ENCODE data around the gene WASHC3. TPM values are rescaled to one million over a fixed set of nuclear protein-coding genes. Genes with fewer than 3 reads are reported as not detected.

Gene WASHC3
- total RNA-seq, 1 donor: 113 TPM

- no peaks in the 10 kb centered on the region for H3K4me1 ChIP-seq (ENCODE audit: insufficient read depth, low read length)
- no peaks in the 10 kb centered on the region for H4K20me1 ChIP-seq (ENCODE audit: insufficient read depth, low read length)
- H3K27me3 ChIP-seq (ENCODE audit: insufficient read depth, low read length): no peaks in the 10 kb centered on the region
- no peak overlapping the region for H3K4me2 ChIP-seq (ENCODE audit: insufficient read depth, low read length)
- no peaks in the 10 kb centered on the region for H3K79me2 ChIP-seq (ENCODE audit: insufficient read depth, low read length)
- no peaks in the 10 kb centered on the region for H3K9me3 ChIP-seq (ENCODE audit: low read depth, low read length)
- DNase-seq (ENCODE audit: insufficient read length, low spot score, missing footprints): no peak
- H2AFZ ChIP-seq (ENCODE audit: low read length): no peak overlapping the region
- TF ChIP-seq CTCF (IDR thresholded peaks at IDR 0.05; ENCODE audit: extremely low read depth, low read depth, low read length): no peak
- H3K4me3 ChIP-seq (ENCODE audit: insufficient read depth, low read length): no peak overlapping the region
- no peak overlapping the region for H3K27ac ChIP-seq (ENCODE audit: low read depth, low read length)
- no peaks in the 10 kb centered on the region for H3K36me3 ChIP-seq (ENCODE audit: insufficient read depth, low read length)
These were observed 56.5 kb downstream of the WASHC3 start for GRCh38 chr12:102005256-102005655.

- Histone ChIP-seq H3K4me3 (ENCODE audit: insufficient read depth, low read length) (no peak overlapping the region), H3K9me3 (ENCODE audit: low read depth, low read length) (no peaks in the 10 kb centered on the region), H3K4me2 (ENCODE audit: insufficient read depth, low read length) (no peak overlapping the region), H3K79me2 (ENCODE audit: insufficient read depth, low read length) (no peaks in the 10 kb centered on the region), H3K4me1 (ENCODE audit: insufficient read depth, low read length) (no peaks in the 10 kb centered on the region), H3K36me3 (ENCODE audit: insufficient read depth, low read length) (no peaks in the 10 kb centered on the region), H2AFZ (ENCODE audit: low read length) (no peak overlapping the region), H3K27ac (ENCODE audit: low read depth, low read length) (no peak overlapping the region), H3K27me3 (ENCODE audit: insufficient read depth, low read length) (no peaks in the 10 kb centered on the region), H4K20me1 (ENCODE audit: insufficient read depth, low read length) (no peaks in the 10 kb centered on the region)
- DNase-seq (ENCODE audit: insufficient read length, low spot score, missing footprints): no peak
- no peak for TF ChIP-seq CTCF (IDR thresholded peaks at IDR 0.05; ENCODE audit: extremely low read depth, low read depth, low read length)
These were observed 64.7 kb downstream of the WASHC3 start for GRCh38 chr12:101997102-101997501.

- H3K27me3 ChIP-seq (ENCODE audit: insufficient read depth, low read length): no peaks in the 10 kb centered on the region
- H3K27ac ChIP-seq (ENCODE audit: low read depth, low read length): no peak overlapping the region
- no peaks in the 10 kb centered on the region for H3K36me3 ChIP-seq (ENCODE audit: insufficient read depth, low read length)
- DNase-seq (ENCODE audit: insufficient read length, low spot score, missing footprints): peak; percentile 17
- TF ChIP-seq CTCF (IDR thresholded peaks at IDR 0.05; ENCODE audit: extremely low read depth, low read depth, low read length): no peak
- H3K4me2 ChIP-seq (ENCODE audit: insufficient read depth, low read length): no peak overlapping the region
- no peak overlapping the region for H2AFZ ChIP-seq (ENCODE audit: low read length)
- H3K9me3 ChIP-seq (ENCODE audit: low read depth, low read length): no peaks in the 10 kb centered on the region
- no peaks in the 10 kb centered on the region for H4K20me1 ChIP-seq (ENCODE audit: insufficient read depth, low read length)
- no peaks in the 10 kb centered on the region for H3K79me2 ChIP-seq (ENCODE audit: insufficient read depth, low read length)
- no peaks in the 10 kb centered on the region for H3K4me1 ChIP-seq (ENCODE audit: insufficient read depth, low read length)
- H3K4me3 ChIP-seq (ENCODE audit: insufficient read depth, low read length): no peak overlapping the region
These were observed 66.1 kb downstream of the WASHC3 start for GRCh38 chr12:101995684-101996083.

- Histone ChIP-seq H2AFZ (ENCODE audit: low read length) (no peak overlapping the region), H3K4me2 (ENCODE audit: insufficient read depth, low read length) (no peak overlapping the region)
- no peak for DNase-seq (ENCODE audit: insufficient read length, low spot score, missing footprints)
These were observed 69.7 kb downstream of the WASHC3 start for GRCh38 chr12:101992091-101992490.

More at GRCh38 chr12:101992091-101992490, 69.7 kb downstream of the WASHC3 start:
- no peaks in the 10 kb centered on the region for H4K20me1 ChIP-seq (ENCODE audit: insufficient read depth, low read length)
- H3K79me2 ChIP-seq (ENCODE audit: insufficient read depth, low read length): no peaks in the 10 kb centered on the region
- no peaks in the 10 kb centered on the region for H3K9me3 ChIP-seq (ENCODE audit: low read depth, low read length)
- no peaks in the 10 kb centered on the region for H3K4me1 ChIP-seq (ENCODE audit: insufficient read depth, low read length)
- no peak for TF ChIP-seq CTCF (IDR thresholded peaks at IDR 0.05; ENCODE audit: extremely low read depth, low read depth, low read length)
- no peak overlapping the region for H3K4me3 ChIP-seq (ENCODE audit: insufficient read depth, low read length)
- H3K27me3 ChIP-seq (ENCODE audit: insufficient read depth, low read length): no peaks in the 10 kb centered on the region
- no peak overlapping the region for H3K27ac ChIP-seq (ENCODE audit: low read depth, low read length)
- no peaks in the 10 kb centered on the region for H3K36me3 ChIP-seq (ENCODE audit: insufficient read depth, low read length)

Measured in osteoblast (primary cell).